ENCODE measurements around the gene PCTP.

The PCTP gene

DNA sequence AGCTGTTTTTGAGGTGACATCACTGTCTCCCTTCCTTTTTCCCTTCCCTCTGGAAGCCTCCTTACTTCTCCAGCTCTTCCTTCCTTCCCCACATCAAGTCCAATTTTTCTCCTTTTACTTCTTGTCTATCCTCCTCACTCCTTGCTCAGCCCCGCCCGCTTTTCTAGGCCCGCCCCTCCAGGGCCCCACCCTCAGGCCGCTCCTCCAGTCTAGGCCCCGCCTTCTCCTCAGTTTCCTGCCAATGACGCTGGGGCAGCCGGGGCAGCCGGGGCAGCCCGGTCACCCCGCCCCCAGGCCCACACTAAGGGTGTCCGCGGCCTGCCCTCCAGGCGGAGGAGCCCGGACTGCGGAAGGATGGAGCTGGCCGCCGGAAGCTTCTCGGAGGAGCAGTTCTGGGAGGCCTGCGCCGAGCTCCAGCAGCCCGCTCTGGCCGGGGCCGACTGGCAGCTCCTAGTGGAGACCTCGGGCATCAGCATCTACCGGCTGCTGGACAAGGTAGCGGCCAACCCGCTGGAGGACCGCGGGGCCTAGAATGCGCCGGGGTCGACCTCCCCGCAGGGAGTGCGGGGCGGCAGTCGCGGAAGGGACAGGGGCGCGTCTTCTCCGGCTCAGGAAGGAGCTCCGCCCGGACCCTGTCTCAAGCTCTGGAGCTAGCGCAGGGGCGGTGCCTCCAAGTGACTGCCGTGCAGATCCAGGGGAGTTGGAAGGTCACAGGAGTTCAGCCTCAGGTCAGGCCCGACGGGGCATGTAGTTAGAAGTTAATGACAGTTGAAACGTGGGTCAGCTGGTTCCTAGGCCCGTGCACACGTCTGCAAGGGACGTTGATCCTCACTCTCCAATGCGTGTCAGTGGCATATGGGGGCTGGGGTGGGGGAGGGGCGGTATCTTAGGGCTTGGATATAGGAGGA, at the start of gene PCTP:
Gene PCTP, plus strand, starts transcription at position 302 of the 908 bp plus-strand sequence. Its CDS starts 53 bp downstream, at position 355.
- peak; percentile 66 for DNase-seq (ENCODE audit: low read depth)

DNA sequence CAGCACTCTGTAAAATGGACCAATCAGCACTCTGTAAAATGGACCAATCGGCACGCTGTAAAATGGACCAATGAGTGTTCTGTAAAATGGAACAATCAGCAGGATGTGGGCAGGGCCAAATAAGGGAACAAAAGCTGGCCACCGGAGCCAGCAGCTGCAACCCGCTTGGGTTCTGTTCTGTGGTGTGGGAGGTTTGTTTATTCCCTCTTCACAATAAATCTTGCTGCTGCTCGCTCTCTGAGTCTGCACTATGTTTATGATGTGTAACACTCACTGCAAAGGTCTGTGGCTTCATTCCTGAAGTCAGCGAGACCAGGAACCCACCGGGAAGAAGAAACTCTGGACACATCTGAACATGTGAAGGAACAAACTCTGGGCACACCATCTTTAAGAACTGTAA, 48.7 kb upstream of the PCTP start:
- DNase-seq (ENCODE audit: low read depth) = no peak

DNA sequence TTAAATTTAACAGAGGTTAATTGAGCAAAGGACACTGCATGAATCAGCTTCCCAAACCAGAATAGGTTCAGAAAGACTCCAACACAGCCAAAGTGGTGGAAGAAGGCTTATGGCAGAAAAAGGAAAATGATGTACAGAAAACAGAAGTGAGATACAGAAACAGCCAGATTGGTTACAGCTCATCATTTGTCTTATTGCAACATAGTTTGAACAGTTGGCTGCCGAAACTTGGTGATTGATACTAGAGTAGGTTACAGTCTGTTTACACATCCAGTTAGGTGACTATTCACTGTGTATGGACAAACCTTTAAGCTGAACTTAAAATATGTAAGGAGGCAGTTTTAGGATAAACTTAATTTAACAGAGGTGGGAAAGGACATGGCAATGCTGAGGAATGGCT, 46.5 kb upstream of the PCTP start:
- DNase-seq (ENCODE audit: low read depth) = no peak

DNA sequence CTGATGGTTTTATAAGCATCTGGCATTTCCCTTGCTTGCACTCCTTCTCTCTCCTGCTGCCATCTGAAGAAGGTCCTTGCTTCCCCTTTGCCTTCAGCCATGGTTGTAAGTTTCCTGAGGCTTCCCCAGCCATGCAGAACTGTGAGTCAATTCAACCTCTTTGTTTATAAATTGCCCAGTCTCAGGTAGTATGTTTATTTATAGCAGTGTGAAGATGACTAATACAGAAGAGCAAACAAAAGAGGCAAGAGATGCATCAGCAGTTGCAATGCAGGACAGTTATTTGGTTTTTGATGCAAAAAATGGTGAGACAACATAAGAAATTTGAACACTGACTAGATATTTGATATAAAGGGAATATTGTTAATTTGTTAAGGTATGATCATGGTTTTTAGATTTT, 45.0 kb upstream of the PCTP start:
- no peak for DNase-seq (ENCODE audit: low read depth)

DNA sequence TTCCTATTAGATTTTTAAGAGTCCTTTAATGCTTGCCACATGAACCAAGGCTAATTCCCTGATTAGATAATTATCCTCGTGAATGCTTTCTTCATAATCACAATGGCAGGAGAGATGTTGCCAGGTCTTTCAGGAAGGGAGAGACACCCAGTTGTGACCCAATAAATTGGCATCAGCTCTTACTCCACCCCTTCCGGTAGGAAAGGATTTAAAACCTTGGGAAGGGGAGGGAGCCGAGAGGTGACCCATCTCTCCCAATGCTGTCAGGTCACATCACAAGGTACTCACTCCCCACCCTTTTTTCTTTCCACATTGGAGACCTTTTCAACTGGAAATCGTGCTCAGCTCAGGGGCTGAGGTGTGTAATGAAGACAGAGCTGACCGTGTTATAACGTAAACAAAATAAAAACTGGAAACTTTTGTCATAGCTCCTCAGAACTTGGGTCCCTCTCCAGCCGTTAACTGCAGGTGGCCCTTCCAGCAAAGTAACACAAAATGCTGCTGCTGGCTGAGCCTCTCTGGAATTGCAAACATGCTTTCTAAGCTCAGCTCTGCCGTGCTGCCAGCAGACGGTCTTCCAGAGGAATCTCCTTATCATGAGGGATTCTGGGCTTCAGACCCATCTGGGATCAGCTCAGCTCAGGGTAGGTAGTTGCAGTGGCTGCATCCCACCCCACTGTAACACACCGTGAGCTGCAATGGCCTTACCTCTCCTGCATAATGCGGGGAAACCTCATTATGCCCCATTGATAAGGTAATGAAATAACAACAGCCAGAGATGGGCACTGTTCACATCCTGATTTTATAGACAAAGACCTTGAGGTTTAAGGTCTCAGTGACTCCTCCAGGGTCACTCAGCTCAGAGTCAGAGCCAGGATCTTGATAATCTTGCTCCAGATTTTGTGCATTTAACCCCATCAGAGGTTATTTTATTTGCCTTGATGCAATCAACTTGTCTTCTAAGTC, 43.8 kb upstream of the PCTP start:
- DNase-seq (ENCODE audit: low read depth) = no peak

DNA sequence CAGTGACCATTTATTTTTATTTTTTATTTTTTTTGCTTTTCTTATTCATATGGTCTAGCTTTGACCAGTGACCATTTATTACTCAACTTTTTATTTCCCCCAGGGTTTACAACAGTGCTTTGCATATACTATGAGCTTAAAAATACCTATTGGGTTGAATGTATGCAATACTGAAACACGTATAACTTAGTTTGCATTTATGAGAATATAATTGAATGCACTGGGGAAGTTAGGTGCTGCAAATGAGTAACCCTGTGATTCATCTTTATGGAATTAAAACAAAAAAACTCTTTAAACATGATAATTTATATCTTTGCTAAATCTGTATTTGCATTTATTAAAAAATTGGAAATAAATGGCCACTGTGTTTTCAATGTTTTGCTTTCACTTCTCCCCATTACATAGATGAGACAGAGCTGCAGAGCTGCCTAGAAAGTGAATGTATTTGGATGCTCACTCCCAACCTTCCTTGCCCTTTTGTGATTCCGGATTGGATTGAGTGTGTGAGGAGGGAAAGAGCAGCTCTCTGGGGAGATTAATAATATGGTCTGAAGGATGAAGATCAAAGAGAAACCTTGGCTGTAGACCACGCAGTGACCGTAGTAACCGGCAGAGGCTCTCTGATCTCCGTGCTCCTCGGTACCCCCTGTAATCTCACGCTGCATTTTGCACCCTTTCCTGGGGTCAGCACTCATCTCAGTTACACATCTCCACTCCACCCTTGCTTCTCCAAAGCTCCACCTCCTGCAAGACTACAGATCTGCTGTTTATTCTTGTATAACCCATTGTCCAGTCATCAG, 42.5 kb upstream of the PCTP start:
- DNase-seq (ENCODE audit: low read depth) = no peak

DNA sequence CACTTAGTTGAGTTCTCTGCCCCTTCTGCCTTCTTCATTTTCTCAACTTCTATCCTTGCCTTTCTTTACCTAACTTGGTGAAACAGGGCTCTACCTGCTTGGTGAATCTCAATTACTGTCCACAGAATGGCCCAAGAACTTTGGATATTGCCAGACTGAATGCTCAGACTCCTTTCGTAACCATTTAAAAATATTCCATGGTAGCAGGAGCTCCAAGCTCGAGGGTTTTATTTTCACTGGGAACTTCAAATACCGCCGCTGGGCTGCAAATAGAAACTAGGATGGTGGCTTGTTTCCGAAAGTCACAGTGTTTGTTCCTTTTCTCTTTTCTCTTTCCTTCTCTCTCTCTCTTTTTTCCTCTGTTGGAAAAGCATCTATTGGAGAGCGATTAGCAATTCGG, 41.4 kb upstream of the PCTP start:
- no peak for DNase-seq (ENCODE audit: low read depth)

DNA sequence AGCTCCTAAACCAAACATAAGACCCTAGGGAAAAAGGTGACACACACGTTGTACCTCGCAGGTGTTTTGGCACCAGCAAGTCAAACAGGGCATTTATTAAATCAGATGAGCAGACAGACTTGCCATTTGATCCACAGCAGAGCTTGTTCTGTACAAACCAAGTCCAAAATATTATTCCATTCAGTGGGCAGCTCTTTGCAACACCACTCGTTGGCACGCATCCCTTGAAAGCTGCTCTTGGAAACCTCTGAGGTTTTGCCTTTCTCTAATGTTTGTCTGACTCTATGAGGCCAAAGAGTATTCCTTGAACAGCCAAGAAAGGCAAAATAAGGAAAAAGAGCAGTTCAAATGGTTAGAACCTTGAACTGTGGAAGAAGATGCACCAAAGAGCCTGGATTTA, 40.9 kb upstream of the PCTP start:
- no peak for DNase-seq (ENCODE audit: low read depth)

DNA sequence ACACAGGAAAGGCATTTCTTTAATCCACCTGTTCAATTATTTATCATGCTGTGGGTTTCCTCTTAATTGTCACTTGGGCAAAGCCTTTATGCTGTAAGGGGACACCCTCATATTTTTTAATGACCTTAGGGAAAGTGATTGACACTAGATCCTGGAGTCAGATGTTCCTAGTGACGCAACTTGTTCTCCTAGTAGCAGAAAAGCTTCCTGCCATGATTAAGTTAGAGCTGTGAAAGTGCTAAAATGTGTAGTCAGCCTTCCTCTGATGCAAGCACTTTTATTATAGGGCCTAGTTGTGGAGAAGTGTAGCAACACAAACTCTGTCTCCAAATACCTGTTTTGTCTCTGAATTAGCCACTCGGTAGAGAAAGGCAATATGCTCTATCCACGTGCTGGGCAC, 40.4 kb upstream of the PCTP start:
- DNase-seq (ENCODE audit: low read depth) = no peak

DNA sequence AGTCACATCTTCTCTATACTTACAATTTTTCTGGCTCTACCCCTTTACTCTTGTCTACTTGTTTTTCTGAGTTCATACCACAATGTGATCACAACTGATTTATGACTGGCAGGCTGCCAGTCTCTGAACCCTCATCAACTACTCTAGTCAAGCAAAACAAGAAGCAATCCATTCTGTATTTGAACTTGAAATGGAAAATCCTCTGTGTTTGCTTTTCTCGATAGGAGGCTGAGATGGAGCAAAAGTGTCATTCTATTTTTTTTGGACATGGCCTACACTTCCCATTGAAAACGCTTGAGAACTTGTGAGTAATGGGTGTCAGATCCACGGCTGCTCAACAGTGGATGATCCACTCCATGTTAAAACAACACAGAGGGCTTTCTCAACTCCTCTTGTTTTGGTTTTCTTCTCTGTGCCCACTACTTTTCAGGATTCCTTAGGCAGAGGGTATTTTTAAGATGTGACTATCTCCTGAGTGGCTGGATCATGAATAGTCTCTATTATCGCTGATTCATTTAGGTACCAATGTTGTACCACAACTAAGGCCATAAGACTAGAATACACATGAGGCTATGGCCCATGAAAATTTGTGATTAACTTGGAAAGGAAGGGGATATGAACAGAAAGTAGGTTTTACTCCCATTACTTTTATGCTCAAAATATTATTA, 39.9 kb upstream of the PCTP start:
- no peak for DNase-seq (ENCODE audit: low read depth)

DNA sequence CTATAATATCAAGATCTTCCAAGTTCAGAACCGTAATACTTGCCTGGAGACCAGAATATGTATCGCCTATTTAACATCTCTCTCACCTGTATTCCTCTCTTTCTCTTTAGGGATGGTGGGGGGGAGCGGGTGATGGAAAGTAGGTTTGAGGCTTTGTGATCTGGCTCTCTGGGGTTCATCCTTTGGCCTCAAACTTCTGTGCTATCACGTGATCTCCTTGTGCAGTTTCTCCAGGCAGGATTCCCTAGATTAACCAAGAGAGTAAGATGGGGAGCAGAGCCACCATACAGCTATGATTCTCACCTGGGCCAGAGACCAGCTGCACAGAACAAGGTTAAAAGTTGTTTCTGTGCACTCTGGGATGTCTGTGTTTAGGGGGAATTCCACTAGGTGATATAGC, 33.4 kb upstream of the PCTP start:
- DNase-seq (ENCODE audit: low read depth) = no peak

DNA sequence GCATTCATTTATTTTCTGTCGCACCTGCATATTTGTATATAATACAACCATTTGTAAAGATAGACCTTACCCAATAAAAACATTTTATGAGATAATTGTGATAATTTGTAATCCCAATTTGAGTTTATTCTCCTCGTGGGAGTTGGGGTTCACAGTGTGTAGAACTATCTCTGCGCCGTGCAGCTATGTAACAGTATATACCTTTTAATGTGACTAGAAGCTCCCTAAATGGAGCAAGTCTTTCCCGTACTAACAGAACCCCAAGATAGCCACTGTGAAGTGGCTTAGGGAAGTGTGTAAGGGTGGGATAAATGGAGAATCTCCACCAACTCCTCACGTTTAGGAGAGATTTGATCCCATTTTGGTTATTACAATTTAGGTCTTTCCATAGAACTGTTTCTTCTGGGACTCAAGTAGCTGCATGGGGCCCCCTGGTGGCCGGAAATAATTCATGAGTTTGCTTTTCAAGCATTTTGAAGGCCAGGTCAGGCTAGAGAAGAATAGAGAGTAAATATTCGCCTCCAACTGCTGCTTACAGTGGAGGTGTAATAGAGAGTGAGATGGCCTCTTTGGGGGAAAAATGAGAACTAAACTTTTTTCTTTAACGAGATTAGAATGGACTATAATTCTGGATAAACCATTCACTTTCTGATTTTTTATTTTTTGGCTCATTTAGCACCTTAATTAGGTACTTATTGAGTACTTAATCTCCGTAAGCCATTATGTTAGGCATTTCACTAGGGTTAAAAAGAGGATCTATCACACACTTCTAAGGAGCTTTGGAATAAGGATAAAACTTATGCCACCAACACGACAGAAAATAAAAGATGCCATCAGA, 32.7 kb upstream of the PCTP start:
- no peak for DNase-seq (ENCODE audit: low read depth)

DNA sequence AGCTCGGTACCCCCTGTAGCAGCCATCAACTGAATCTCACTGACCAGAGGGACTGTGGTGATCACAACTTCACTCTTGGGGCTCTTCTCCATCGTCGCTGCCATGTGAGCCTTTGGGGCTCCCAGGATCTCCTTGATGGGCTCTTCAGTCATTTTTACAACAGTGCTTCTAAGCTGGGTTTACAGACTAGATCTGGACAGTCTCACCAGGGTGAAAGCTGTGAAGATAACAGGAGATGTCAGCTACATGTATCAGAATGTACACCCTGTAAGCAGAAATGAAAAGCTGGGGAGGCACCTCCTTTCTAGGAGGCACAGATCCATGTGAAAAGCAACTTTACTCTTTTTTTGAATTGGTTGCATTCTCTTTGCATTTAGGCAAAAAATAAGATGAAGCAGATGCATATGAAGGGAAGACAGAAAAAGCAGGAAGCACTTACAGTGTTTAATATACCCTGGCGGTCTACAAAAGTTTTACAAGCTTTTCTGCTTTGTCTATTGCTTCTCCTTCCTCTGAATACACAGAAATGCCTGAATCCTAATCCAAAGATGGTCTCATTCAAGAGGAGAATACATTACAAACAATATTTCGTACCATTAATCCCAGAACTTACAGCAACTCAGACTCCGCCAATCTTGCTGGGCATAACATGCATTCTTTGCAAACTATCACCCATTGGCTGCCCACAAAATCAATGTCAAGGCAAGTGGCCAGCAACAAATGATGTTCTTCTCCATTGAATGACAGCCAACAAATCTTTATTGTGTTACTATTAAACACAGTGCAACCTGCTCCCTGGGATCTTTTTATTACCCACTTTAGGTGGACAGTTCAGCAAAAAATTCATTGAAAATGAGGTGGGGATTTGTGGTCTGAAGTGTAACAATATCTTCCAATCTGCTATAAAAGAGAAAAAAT, 29.7 kb upstream of the PCTP start:
- no peak for DNase-seq (ENCODE audit: low read depth)

DNA sequence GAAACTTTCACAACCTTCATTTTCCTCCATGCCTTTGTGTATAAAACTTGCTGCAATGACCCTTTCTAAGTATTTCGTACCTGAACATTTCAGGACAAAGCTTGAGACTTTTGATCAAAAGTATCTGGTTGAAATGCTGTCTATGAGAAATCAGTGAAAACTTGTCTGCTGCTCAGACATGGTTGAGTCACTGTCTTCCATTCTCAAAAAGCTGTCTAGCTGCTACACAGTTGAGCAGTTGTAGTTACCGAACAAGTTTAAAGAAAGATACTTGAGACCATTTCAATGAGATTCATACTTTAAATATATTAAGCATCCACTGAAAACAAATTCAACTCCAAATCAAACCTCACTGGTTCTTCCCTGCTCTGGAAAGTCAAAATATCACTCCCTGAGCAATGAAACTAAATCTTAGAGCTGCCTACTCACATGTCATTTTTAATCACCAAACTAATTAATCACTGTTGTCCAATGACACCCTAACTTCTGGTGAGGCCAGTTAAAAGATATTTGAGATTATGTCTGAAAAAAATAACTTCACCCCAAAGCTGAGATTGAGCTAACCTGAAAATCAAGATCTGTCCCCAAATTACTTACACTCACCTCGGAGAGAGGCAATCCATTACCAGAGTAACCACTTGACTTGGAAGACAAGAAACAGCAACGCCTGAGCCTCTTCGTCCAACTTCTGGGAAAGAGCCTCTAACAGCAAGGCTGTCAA, 28.7 kb upstream of the PCTP start:
- DNase-seq (ENCODE audit: low read depth) = no peak

DNA sequence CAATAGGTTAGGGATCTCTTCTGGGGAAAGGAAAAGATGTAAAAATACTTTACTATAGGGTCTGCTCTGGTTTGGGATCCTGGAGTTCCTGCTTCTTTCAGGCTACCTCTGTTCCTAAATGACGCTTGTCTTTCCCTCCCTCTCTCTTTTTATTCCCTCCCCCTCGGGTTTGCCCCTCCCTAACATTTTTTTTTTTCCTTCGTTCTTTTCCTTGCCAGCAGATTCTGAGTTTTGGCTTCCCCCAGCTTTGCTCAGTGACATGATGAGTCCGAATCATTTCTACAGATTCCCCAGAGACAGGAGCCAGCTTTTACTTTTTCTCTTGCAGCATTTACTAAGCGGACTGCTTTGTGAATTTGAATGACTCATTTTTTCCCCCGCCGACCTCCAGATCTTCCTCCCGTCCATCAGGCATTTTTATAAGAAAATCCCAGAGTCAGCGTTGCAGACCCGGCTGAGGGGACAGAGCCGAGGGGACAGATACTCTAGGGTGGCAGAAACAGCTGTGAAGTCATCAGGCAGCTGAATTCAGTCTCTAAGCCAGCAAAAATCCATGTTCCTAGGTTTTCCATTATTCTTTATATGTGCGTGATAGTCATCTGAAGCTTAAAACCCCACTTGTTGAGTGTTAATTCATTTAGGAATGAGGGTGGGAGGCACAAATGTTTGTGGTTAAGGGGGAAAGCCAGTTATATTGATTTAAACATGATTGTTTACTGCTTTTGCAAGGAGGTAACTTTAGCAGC, 27.9 kb upstream of the PCTP start, which contains the start of gene TMEM100:
Gene TMEM100, minus strand, starts transcription at position 123 of the 746 bp plus-strand sequence. CDS start 1,794 bp downstream, outside the sequence.
- DNase-seq (ENCODE audit: low read depth) = no peak

DNA sequence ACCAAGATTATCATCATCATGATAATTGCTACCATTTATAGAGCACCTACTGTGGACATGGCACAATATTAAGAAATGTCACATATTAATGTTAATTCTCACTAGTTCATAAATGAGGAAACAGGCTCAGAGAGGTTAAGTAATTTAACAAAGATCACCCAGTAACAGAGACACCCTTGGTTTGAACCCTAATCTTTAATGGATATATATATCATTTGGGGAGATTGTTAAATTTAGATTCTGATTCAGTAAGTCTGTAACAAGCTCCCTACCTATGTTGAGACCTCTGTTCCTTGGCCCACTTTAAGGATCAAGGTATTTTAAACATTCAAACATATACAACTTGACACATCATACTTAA, 27.4 kb upstream of the PCTP start:
- DNase-seq (ENCODE audit: low read depth) = no peak

DNA sequence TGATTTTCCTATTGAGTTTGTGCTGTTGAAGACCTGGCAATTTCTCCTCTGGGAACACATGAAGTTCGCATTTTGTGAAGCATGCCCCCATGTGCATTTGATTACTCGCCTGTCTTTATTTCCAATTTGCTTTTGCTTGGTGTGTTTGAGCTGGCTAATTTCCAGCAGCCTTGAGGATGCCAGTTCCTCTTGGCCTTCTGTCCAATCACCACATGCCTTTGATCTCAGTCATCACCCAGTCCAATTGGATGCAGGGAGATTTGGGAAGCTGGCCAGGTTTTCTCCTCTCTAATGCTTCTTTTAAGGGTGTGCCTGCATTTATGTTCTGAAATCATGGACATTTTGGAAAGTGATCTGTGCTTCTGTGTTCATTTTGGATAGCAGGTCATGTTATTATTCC, 24.4 kb upstream of the PCTP start:
- peak; percentile 85 for DNase-seq (ENCODE audit: low read depth)

DNA sequence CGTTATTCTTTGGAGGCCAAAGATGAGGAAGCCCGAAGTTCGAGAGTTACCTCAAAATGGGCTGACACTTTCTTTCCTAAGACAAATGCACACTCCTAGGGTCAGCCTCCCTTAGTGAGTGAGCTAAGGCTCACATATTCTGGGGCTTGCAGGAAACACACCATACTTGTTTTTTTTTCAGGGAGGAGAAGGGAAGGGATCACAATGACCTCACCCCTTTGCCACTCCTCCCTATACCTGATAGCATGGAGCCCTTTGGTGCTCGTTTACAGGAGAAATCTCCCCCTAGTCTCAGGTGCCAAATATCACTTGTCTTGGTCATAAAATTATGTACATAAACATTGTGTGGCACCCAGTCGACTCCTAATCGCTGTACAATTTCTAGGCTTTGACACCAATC, 23.6 kb upstream of the PCTP start:
- DNase-seq (ENCODE audit: low read depth) = no peak

Measured in HS-27A (cell line).